HEK293 (cell line): ENCODE results near the gene PPP2R2D.
A peak's percentile ranks its signal among the peaks of the same experiment; 100 is the strongest.

Source experiments
- CTCF ChIA-PET: fragments of 350-600 bp; formaldehyde crosslinking; extraction: SDS; loops from one replicate; lab custom pipeline; 2021; ENCODE audit warnings: antibody characterized with exemption; lab: Yijun Ruan, JAX
- POLR2A ChIA-PET: fragments of 300-600 bp; formaldehyde crosslinking; extraction: SDS; loops from one replicate; lab custom pipeline; 2020; ENCODE audit warnings: antibody characterized with exemption, inconsistent platforms; lab: Yijun Ruan, JAX
- H3K27ac ChIP-seq: fragments of 200-500 bp; sonication (Bioruptor generic); 2 replicates; pipeline ENCODE4 v1.5.1; 2014; ENCODE audit warnings: low read depth, low read length, control low read depth, inconsistent platforms; ENCODE audit errors: extremely low read depth
- H3K36me3 ChIP-seq, 2 experiments: fragments of 200-500 bp in 1 of 2; sonication (Bioruptor generic) in 1 of 2; 1 replicate in 1 of 2; 2 replicates in 1 of 2; pipeline ENCODE4 v1.5.1; 2014 to 2017; ENCODE audit warnings: inconsistent platforms in 2 of 2, low read length in 2 of 2; ENCODE audit not compliant: control insufficient read depth in 2 of 2, insufficient read depth in 1 of 2
- H3K4me1 ChIP-seq: fragments of 200-500 bp; sonication (Bioruptor generic); 2 replicates; pipeline ENCODE4 v1.5.1; 2014; ENCODE audit warnings: mild to moderate bottlenecking, low read length, inconsistent platforms; ENCODE audit not compliant: control insufficient read depth, insufficient read depth
- H3K4me3 ChIP-seq: 2 replicates; pipeline ENCODE4 v1.5.1; 2011; ENCODE audit warnings: low read depth, mild to moderate bottlenecking, control low read depth, low read length, moderate library complexity
- H3K9me3 ChIP-seq: fragments of 200-500 bp; sonication (Bioruptor generic); 2 replicates; pipeline ENCODE4 v1.5.1; 2014; ENCODE audit warnings: low read depth, low read length, inconsistent platforms; ENCODE audit not compliant: control insufficient read depth, insufficient read depth
- ATF2 ChIP-seq: fragments of 450-650 bp; formaldehyde crosslinking; IDR thresholded peaks from 2 replicates; pipeline ENCODE4 v1.5.1; 2016; ENCODE audit warnings: missing biosample characterization, missing genetic modification characterization, low read depth
- MEIS1 ChIP-seq: sonication (generic); formaldehyde crosslinking; IDR thresholded peaks from 2 replicates; pipeline ENCODE4 v1.8.1; 2022; ENCODE audit warnings: missing genetic modification reagents, mild to moderate bottlenecking, borderline replicate concordance
- SETDB1 ChIP-seq: IDR thresholded peaks from one replicate; pipeline ENCODE4 v1.6.1; 2017; ENCODE audit warnings: mild to moderate bottlenecking, low read length, moderate library complexity, mixed read lengths; ENCODE audit not compliant: insufficient read length
- SP7 ChIP-seq: fragments of 450-650 bp; formaldehyde crosslinking; IDR thresholded peaks from 2 replicates; pipeline ENCODE4 v1.5.1; 2016; ENCODE audit warnings: missing biosample characterization, missing genetic modification characterization
- ZNF121 ChIP-seq: fragments of 450-650 bp; formaldehyde crosslinking; IDR thresholded peaks from 2 replicates; pipeline ENCODE4 v1.5.1; 2016; ENCODE audit warnings: missing biosample characterization, missing genetic modification characterization
- ZNF140 ChIP-seq: fragments of 450-650 bp; formaldehyde crosslinking; IDR thresholded peaks from 2 replicates; pipeline ENCODE4 v1.5.1; 2016; ENCODE audit warnings: missing biosample characterization, missing genetic modification characterization
- ZNF266 ChIP-seq: fragments of 450-650 bp; formaldehyde crosslinking; IDR thresholded peaks from 2 replicates; pipeline ENCODE4 v1.5.1; 2016; ENCODE audit warnings: missing biosample characterization, missing genetic modification characterization, low read depth
- ZNF302 ChIP-seq: fragments of 450-650 bp; formaldehyde crosslinking; IDR thresholded peaks from 2 replicates; pipeline ENCODE4 v1.5.1; 2016; ENCODE audit warnings: missing biosample characterization, missing genetic modification characterization, low read depth
- ZNF404 ChIP-seq: fragments of 450-650 bp; formaldehyde crosslinking; IDR thresholded peaks from 2 replicates; pipeline ENCODE4 v1.5.1; 2017; ENCODE audit warnings: missing biosample characterization, missing genetic modification characterization
- ZNF423 ChIP-seq: fragments of 450-650 bp; formaldehyde crosslinking; IDR thresholded peaks from 2 replicates; pipeline ENCODE4 v1.5.1; 2016; ENCODE audit warnings: missing biosample characterization, missing genetic modification characterization
- ZNF549 ChIP-seq: fragments of 450-650 bp; IDR thresholded peaks from 2 replicates; pipeline ENCODE4 v1.5.1; 2018; ENCODE audit warnings: missing biosample characterization, missing genetic modification characterization, mild to moderate bottlenecking, inconsistent platforms, moderate library complexity
- ZNF585B ChIP-seq: fragments of 450-650 bp; formaldehyde crosslinking; IDR thresholded peaks from 2 replicates; pipeline ENCODE4 v1.5.1; 2016; ENCODE audit warnings: missing biosample characterization, missing genetic modification characterization
- ZNF626 ChIP-seq: fragments of 450-650 bp; sonication (Bioruptor Pico); formaldehyde crosslinking; IDR thresholded peaks from 2 replicates; pipeline ENCODE4 v1.5.1; 2018; ENCODE audit warnings: missing biosample characterization, missing genetic modification characterization, inconsistent platforms
- ZNF768 ChIP-seq: fragments of 450-650 bp; formaldehyde crosslinking; IDR thresholded peaks from 2 replicates; pipeline ENCODE4 v1.5.1; 2018; ENCODE audit warnings: missing biosample characterization, mild to moderate bottlenecking, missing genetic modification characterization
- ZSCAN30 ChIP-seq: fragments of 450-650 bp; IDR thresholded peaks from 2 replicates; pipeline ENCODE4 v1.5.1; 2018; ENCODE audit warnings: missing biosample characterization, mild to moderate bottlenecking, missing genetic modification characterization, moderate library complexity

Gene PPP2R2D

GRCh38 chr10:131920151-131920550 is 19.3 kb downstream of the PPP2R2D start (continued):
- TF ChIP-seq ZNF423 (tag by site-specific recombination) (no peak), ZSCAN30 (no peak)

GRCh38 chr10:131920693-131921092 is 19.9 kb downstream of the PPP2R2D start:
- H3K36me3 ChIP-seq: no peaks in the 10 kb centered on the region
- POLR2A ChIA-PET: no interaction called here

GRCh38 chr10:131921184-131921583 is 20.4 kb downstream of the PPP2R2D start:
- Histone ChIP-seq H3K9me3 (peaks cover 2% of the 10 kb centered on the region; the same call in 1 of the 2 replicates), H3K4me3 (no peak overlapping the region), H3K27ac (no peak overlapping the region), H3K4me1 (no peaks in the 10 kb centered on the region), H3K36me3 (no peaks in the 10 kb centered on the region)
- ChIA-PET POLR2A (no interaction called here), CTCF (no interaction called here)
- no peak for TF ChIP-seq ZNF140 (tag by site-specific recombination)
- 0 out of 2 replicates have a peak, but pooled peaks have one; percentile 17 for TF ChIP-seq SP7 (tag by site-specific recombination)

More at GRCh38 chr10:131920693-131921092, 19.9 kb downstream of the PPP2R2D start:
- Histone ChIP-seq H3K4me1 (no peaks in the 10 kb centered on the region), H3K4me3 (no peak overlapping the region), H3K9me3 (peaks cover under 1% of the 10 kb centered on the region; the same call in 1 of the 2 replicates), H3K27ac (no peak overlapping the region)
- CTCF ChIA-PET: no interaction called here
- TF ChIP-seq ZNF768 (tag by site-specific recombination) (no peak), MEIS1 (no peak), ZNF121 (tag by site-specific recombination) (peak; percentile 80), SP7 (tag by site-specific recombination) (no peak)

- Histone ChIP-seq H3K27ac (no peak overlapping the region), H3K9me3 (peaks cover 2% of the 10 kb centered on the region; the same call in 1 of the 2 replicates), H3K4me1 (no peaks in the 10 kb centered on the region), H3K4me3 (no peak overlapping the region), H3K36me3 (no peaks in the 10 kb centered on the region)
- ChIA-PET POLR2A (no interaction called here), CTCF (interaction anchor here (1.7 kb wide), 1 partner anchor 20 kb away, joined by 6 read pairs; no protein-coding TSS in a partner anchor)
- no peak for TF ChIP-seq ATF2 (tag by site-specific recombination)
- 0 out of 2 replicates have a peak, but pooled peaks have one; percentile 10 for TF ChIP-seq ZNF585B (tag by site-specific recombination)
- TF ChIP-seq ZNF404 (tag by site-specific recombination): no peak
Measured at GRCh38 chr10:131923038-131923756, 22.4 kb downstream of the PPP2R2D start.

- CTCF ChIA-PET: interaction anchor here (1.7 kb wide), 1 partner anchor 18 kb away, joined by 6 read pairs; no protein-coding TSS in a partner anchor
Measured at GRCh38 chr10:131925011-131925649, 24.3 kb downstream of the PPP2R2D start.

More at GRCh38 chr10:131925011-131925649, 24.3 kb downstream of the PPP2R2D start:
- H3K4me1 ChIP-seq: 0 out of 2 replicates have a peak, but pooled peaks cover 2% of the 10 kb centered on the region
- TF ChIP-seq SETDB1 (peak; percentile 92), ZNF302 (tag by site-specific recombination) (no peak), ZNF549 (tag by site-specific recombination) (no peak), ZNF626 (tag by site-specific recombination) (no peak), ZNF266 (no peak)
- TF ChIP-seq, all 188 proteins: peak for 1
- H3K9me3 ChIP-seq: peaks cover 2% of the 10 kb centered on the region; the same call in 1 of the 2 replicates
- H3K4me3 ChIP-seq: no peak overlapping the region
- POLR2A ChIA-PET: no interaction called here
- H3K36me3 ChIP-seq: no peaks in the 10 kb centered on the region
- no peak overlapping the region for H3K27ac ChIP-seq
